Measurements from ENCODE around the gene LRRC18. TPM values are rescaled to one million over a fixed set of nuclear protein-coding genes. Genes with fewer than 3 reads are reported as not detected.

The LRRC18 gene
- total and polyA plus RNA-seq, 2 donors (not counting 3 experiments of a cell fraction or from before 2014, with no cell fraction given), result not detected

DNA sequence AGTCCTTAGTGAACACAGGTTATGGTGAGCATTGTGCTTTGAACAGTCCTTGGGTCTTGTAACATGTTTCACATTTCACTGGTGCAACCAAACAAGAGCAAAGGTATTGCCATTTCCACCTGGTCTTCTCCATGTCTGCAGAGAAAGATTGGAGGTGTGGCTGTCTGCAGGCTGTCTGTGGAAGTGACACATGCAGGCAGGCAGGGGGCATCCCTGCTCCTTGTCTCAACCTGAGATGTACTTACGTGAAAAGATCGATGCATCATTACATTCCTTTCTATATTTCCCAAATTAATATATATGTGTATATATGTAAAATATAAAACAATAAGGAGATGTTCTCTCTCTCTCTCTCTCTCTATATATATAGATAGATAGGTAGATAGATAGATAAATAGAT, 54.3 kb downstream of the LRRC18 start:
- Histone ChIP-seq H3K36me3 (ENCODE audit: control insufficient read depth in 2 of 2, extremely low read depth in 1 of 2, insufficient read depth in 2 of 2, low read length in 2 of 2) (no peaks in the 10 kb centered on the region), H3K27ac (ENCODE audit: insufficient read depth, low read depth, low read length) (no peak overlapping the region), H3K4me3 (replicated peaks in 1 of 3; ENCODE audit: insufficient read depth in 1 of 3, low read depth in 1 of 3, low read length in 3 of 3) (no peak overlapping the region), H3K4me1 (ENCODE audit: control insufficient read depth, extremely low read depth, insufficient read depth, low read length) (no peaks in the 10 kb centered on the region), H2AFZ (ENCODE audit: low read depth, low read length) (no peak overlapping the region), H3K9me1 (replicated peaks; ENCODE audit: control insufficient read depth, extremely low read depth, insufficient read depth, low read length) (no peaks in the 10 kb centered on the region), H4K20me1 (replicated peaks; ENCODE audit: control insufficient read depth, extremely low read depth, insufficient read depth, low read length) (no peaks in the 10 kb centered on the region), H3K27me3 (ENCODE audit: control insufficient read depth in 2 of 2, insufficient read depth in 2 of 2, low read length in 2 of 2) (no peaks in the 10 kb centered on the region), H3K4me2 (ENCODE audit: insufficient read depth, low read length) (no peak overlapping the region), H3K79me2 (ENCODE audit: control insufficient read depth, insufficient read depth, low read length) (no peaks in the 10 kb centered on the region), H3K9ac (replicated peaks; ENCODE audit: extremely low read depth, insufficient read depth, low read length) (no peak overlapping the region), H3K9me3 (replicated peaks; ENCODE audit: control insufficient read depth, insufficient read depth, low read length) (no peaks in the 10 kb centered on the region)
- FAIRE-seq, result no peak
- dilution Hi-C loops (cut with MboI; ENCODE audit: extremely low pct_ligation_motif_present, low sequenced_read_pairs) (no loop called here), intact Hi-C loops (cut with micrococcal nuclease) (loop anchor here (1.0 to 5.0 kb wide), 3 partner anchors 96 to 627 kb away; no protein-coding TSS in a partner anchor)
- POLR2A ChIA-PET, result no interaction called here
- TF ChIP-seq, protein P1, sequence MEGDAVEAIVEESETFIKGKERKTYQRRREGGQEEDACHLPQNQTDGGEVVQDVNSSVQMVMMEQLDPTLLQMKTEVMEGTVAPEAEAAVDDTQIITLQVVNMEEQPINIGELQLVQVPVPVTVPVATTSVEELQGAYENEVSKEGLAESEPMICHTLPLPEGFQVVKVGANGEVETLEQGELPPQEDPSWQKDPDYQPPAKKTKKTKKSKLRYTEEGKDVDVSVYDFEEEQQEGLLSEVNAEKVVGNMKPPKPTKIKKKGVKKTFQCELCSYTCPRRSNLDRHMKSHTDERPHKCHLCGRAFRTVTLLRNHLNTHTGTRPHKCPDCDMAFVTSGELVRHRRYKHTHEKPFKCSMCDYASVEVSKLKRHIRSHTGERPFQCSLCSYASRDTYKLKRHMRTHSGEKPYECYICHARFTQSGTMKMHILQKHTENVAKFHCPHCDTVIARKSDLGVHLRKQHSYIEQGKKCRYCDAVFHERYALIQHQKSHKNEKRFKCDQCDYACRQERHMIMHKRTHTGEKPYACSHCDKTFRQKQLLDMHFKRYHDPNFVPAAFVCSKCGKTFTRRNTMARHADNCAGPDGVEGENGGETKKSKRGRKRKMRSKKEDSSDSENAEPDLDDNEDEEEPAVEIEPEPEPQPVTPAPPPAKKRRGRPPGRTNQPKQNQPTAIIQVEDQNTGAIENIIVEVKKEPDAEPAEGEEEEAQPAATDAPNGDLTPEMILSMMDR (IDR thresholded peaks at IDR 0.05; ENCODE audit: extremely low read depth in 1 of 2, insufficient read depth in 1 of 2, low read depth in 1 of 2, low read length in 2 of 2), result peak; percentile 29 to 55
- no peak for TF ChIP-seq FOS (IDR thresholded peaks at IDR 0.05; ENCODE audit: borderline replicate concordance, insufficient read depth, low read length)
- no TSS peak for BruUV-seq (replicated peaks)
- CTCF ChIA-PET, result interaction anchor here (1.8 to 5.2 kb wide), 3 partner anchors 276 to 522 kb away, joined by 6 to 40 read pairs (median 10); no protein-coding TSS in a partner anchor
- peak; percentile 43 for DNase-seq (ENCODE audit: low read depth, low spot score)

GRCh38 chr10:48884179-48885045, 55.2 kb downstream of the LRRC18 start:
- TF ChIP-seq, protein P2, sequence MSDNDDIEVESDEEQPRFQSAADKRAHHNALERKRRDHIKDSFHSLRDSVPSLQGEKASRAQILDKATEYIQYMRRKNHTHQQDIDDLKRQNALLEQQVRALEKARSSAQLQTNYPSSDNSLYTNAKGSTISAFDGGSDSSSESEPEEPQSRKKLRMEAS (IDR thresholded peaks at IDR 0.05; ENCODE audit: insufficient read depth, insufficient read length), result peak; percentile 16
- TF ChIP-seq GATA2 (IDR thresholded peaks at IDR 0.05; ENCODE audit: insufficient read depth, insufficient read length, low read depth, low read length), result no peak
- Histone ChIP-seq H2AFZ (ENCODE audit: low read depth, low read length) (no peak overlapping the region), H4K20me1 (replicated peaks; ENCODE audit: control insufficient read depth, extremely low read depth, insufficient read depth, low read length) (no peaks in the 10 kb centered on the region), H3K27me3 (ENCODE audit: control insufficient read depth in 2 of 2, insufficient read depth in 2 of 2, low read length in 2 of 2) (no peaks in the 10 kb centered on the region), H3K27ac (ENCODE audit: insufficient read depth, low read depth, low read length) (no peak overlapping the region), H3K36me3 (ENCODE audit: control insufficient read depth in 2 of 2, extremely low read depth in 1 of 2, insufficient read depth in 2 of 2, low read length in 2 of 2) (no peaks in the 10 kb centered on the region), H3K4me2 (ENCODE audit: insufficient read depth, low read length) (no peak overlapping the region), H3K9me1 (replicated peaks; ENCODE audit: control insufficient read depth, extremely low read depth, insufficient read depth, low read length) (no peaks in the 10 kb centered on the region), H3K9me3 (replicated peaks; ENCODE audit: control insufficient read depth, insufficient read depth, low read length) (no peaks in the 10 kb centered on the region), H3K9ac (replicated peaks; ENCODE audit: extremely low read depth, insufficient read depth, low read length) (no peak overlapping the region), H3K4me3 (replicated peaks in 1 of 3; ENCODE audit: insufficient read depth in 1 of 3, low read depth in 1 of 3, low read length in 3 of 3) (no peak overlapping the region), H3K79me2 (ENCODE audit: control insufficient read depth, insufficient read depth, low read length) (no peaks in the 10 kb centered on the region), H3K4me1 (ENCODE audit: control insufficient read depth, extremely low read depth, insufficient read depth, low read length) (no peaks in the 10 kb centered on the region)
- intact Hi-C loops (cut with micrococcal nuclease) (loop anchor here (1.0 to 5.0 kb wide), 3 partner anchors 97 to 628 kb away; no protein-coding TSS in a partner anchor), dilution Hi-C loops (cut with MboI; ENCODE audit: extremely low pct_ligation_motif_present, low sequenced_read_pairs) (no loop called here)
- POLR2A ChIA-PET, result no interaction called here
- CTCF ChIA-PET, result interaction anchor here (1.1 to 5.2 kb wide), 4 partner anchors 277 to 629 kb away, joined by 3 to 40 read pairs (median 8); no protein-coding TSS in a partner anchor
- no peak for FAIRE-seq
- BruUV-seq (replicated peaks), result no TSS peak
- DNase-seq (ENCODE audit: low read depth, low spot score), result no peak
